Measurements from ENCODE around the gene KRTAP10-3. TPM values are rescaled to one million over a fixed set of nuclear protein-coding genes. Genes with fewer than 3 reads are reported as not detected.

The KRTAP10-3 gene
- total RNA-seq, 1 experiment from 2014 or later, result not detected

GRCh38 chr21:44572959-44573583 lies 14.5 kb upstream of the KRTAP10-3 start:
- Histone ChIP-seq H3K27ac (ENCODE audit: low read depth, low read length) (no peak overlapping the region), H3K4me1 (ENCODE audit: control insufficient read depth in 1 of 2, insufficient read depth in 2 of 2, low read length in 2 of 2) (peaks cover 0 to 3% of the 10 kb centered on the region in 2 experiments; a peak in 1 of 4 replicates), H3K79me2 (ENCODE audit: insufficient read depth, low read length) (no peaks in the 10 kb centered on the region), H3K27me3 (ENCODE audit: insufficient read depth, low read length) (peaks cover 6% of the 10 kb centered on the region; the same call in 1 of the 2 replicates), H2AFZ (ENCODE audit: low read depth, low read length, poor library complexity, severe bottlenecking) (no peak overlapping the region), H3K9ac (ENCODE audit: low read length) (no peak overlapping the region), H3K9me2 (ENCODE audit: insufficient read depth) (no peaks in the 10 kb centered on the region), H4K20me1 (ENCODE audit: insufficient read depth) (no peaks in the 10 kb centered on the region), H3K4me3 (replicated peaks in 1 of 2; ENCODE audit: low read depth in 1 of 2, low read length in 2 of 2) (no peak overlapping the region), H3K36me3 (ENCODE audit: control insufficient read depth in 1 of 2, insufficient read depth in 2 of 2, low read length in 2 of 2) (no peaks in the 10 kb centered on the region), H3K9me3 (ENCODE audit: control insufficient read depth in 1 of 2, insufficient read depth in 1 of 2, low read depth in 1 of 2, low read length in 2 of 2) (peaks cover 0 to 4% of the 10 kb centered on the region in 2 experiments; a peak in 2 of 4 replicates), H3K4me2 (ENCODE audit: low read length) (no peak overlapping the region)
- RAD21 ChIA-PET (ENCODE audit: low non-redundant PET in 1 of 2, low total read pairs in 2 of 2, uncharacterized antibody in 2 of 2, unreplicated experiment in 2 of 2), result no interaction called here
- no TSS peak for BruUV-seq (replicated peaks)
- no peak for TF ChIP-seq ELF1 (IDR thresholded peaks at IDR 0.05; ENCODE audit: borderline replicate concordance, low read depth)
- TF ChIP-seq SP1 (IDR thresholded peaks at IDR 0.05; ENCODE audit: low read depth), result no peak
- TF ChIP-seq JUND (IDR thresholded peaks at IDR 0.05), result no peak
- CTCF ChIA-PET, result no interaction called here
- ATAC-seq, result no peak
- DNase-seq (ENCODE audit: low read depth, low spot score), result no peak
- POLR2A ChIA-PET, result no interaction called here
- intact Hi-C loops (cut with micrococcal nuclease), result no loop called here

GRCh38 chr21:44571844-44572782 lies 13.5 kb upstream of the KRTAP10-3 start:
- Histone ChIP-seq H3K9ac (ENCODE audit: low read length) (no peak overlapping the region), H3K79me2 (ENCODE audit: insufficient read depth, low read length) (no peaks in the 10 kb centered on the region), H3K36me3 (ENCODE audit: control insufficient read depth in 1 of 2, insufficient read depth in 2 of 2, low read length in 2 of 2) (no peaks in the 10 kb centered on the region), H3K4me2 (ENCODE audit: low read length) (no peak overlapping the region), H3K9me3 (ENCODE audit: control insufficient read depth in 1 of 2, insufficient read depth in 1 of 2, low read depth in 1 of 2, low read length in 2 of 2) (peaks cover 0 to 4% of the 10 kb centered on the region in 2 experiments; a peak in 2 of 4 replicates), H3K27ac (ENCODE audit: low read depth, low read length) (no peak overlapping the region), H3K9me2 (ENCODE audit: insufficient read depth) (no peaks in the 10 kb centered on the region), H3K4me3 (replicated peaks in 1 of 2; ENCODE audit: low read depth in 1 of 2, low read length in 2 of 2) (no peak overlapping the region), H3K27me3 (ENCODE audit: insufficient read depth, low read length) (peaks cover 6% of the 10 kb centered on the region), H2AFZ (ENCODE audit: low read depth, low read length, poor library complexity, severe bottlenecking) (no peak overlapping the region), H4K20me1 (ENCODE audit: insufficient read depth) (no peaks in the 10 kb centered on the region), H3K4me1 (ENCODE audit: control insufficient read depth in 1 of 2, insufficient read depth in 2 of 2, low read length in 2 of 2) (peaks cover 0 to 3% of the 10 kb centered on the region in 2 experiments; a peak in 1 of 4 replicates)
- ChIA-PET CTCF (no interaction called here), RAD21 (ENCODE audit: low non-redundant PET in 1 of 2, low total read pairs in 2 of 2, uncharacterized antibody in 2 of 2, unreplicated experiment in 2 of 2) (no interaction called here), POLR2A (no interaction called here)
- ATAC-seq, result no peak
- intact Hi-C loops (cut with micrococcal nuclease), result no loop called here
- no TSS peak for BruUV-seq (replicated peaks)
- TF ChIP-seq FOSL1 (IDR thresholded peaks at IDR 0.05; ENCODE audit: low read depth), result no peak
- TF ChIP-seq CEBPB (IDR thresholded peaks at IDR 0.05; ENCODE audit: low read depth), result no peak
- TF ChIP-seq TCF7L2 (IDR thresholded peaks at IDR 0.05; ENCODE audit: borderline replicate concordance, extremely low read depth, insufficient read depth, insufficient read length), result no peak
- TF ChIP-seq EZH2 (IDR thresholded peaks at IDR 0.05), result no peak
- TF ChIP-seq JUND (IDR thresholded peaks at IDR 0.05), result no peak
- no peak for TF ChIP-seq ZNF274 (IDR thresholded peaks at IDR 0.05; ENCODE audit: low read depth, low read length)
- no peak for TF ChIP-seq EGR1 (IDR thresholded peaks at IDR 0.05; ENCODE audit: low read depth)
- DNase-seq (ENCODE audit: low read depth, low spot score), result no peak
